ENCODE measurements around the gene TGFB2. TPM values are rescaled to one million over a fixed set of nuclear protein-coding genes. Genes with fewer than 3 reads are reported as not detected.

The TGFB2 gene
- total RNA-seq, 4 donors from 2014 or later, result 0.38 to 6.8 (median 2.4) TPM

DNA sequence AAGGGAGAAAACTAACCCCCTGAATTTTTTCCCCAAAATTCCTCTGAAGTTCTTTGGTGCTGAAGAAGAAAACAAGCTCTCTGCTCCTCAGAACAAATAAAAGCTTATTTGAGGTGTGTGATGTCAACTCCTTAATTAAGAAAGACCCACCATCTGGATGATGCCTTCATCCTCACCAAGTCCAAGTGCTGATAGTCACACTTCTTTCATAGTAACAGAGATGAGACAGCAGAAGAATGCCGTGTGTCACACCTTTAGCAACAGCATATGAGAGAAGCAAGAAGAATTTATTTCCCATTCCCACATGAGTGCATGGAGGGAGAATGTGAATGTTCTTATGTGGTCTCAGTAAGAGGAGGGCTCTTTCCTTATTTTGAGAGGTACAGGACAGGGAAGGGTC, 91.2 kb downstream of the TGFB2 start:
- TF ChIP-seq, protein P1, sequence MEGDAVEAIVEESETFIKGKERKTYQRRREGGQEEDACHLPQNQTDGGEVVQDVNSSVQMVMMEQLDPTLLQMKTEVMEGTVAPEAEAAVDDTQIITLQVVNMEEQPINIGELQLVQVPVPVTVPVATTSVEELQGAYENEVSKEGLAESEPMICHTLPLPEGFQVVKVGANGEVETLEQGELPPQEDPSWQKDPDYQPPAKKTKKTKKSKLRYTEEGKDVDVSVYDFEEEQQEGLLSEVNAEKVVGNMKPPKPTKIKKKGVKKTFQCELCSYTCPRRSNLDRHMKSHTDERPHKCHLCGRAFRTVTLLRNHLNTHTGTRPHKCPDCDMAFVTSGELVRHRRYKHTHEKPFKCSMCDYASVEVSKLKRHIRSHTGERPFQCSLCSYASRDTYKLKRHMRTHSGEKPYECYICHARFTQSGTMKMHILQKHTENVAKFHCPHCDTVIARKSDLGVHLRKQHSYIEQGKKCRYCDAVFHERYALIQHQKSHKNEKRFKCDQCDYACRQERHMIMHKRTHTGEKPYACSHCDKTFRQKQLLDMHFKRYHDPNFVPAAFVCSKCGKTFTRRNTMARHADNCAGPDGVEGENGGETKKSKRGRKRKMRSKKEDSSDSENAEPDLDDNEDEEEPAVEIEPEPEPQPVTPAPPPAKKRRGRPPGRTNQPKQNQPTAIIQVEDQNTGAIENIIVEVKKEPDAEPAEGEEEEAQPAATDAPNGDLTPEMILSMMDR (IDR thresholded peaks at IDR 0.05; ENCODE audit: low read depth), result no peak

DNA sequence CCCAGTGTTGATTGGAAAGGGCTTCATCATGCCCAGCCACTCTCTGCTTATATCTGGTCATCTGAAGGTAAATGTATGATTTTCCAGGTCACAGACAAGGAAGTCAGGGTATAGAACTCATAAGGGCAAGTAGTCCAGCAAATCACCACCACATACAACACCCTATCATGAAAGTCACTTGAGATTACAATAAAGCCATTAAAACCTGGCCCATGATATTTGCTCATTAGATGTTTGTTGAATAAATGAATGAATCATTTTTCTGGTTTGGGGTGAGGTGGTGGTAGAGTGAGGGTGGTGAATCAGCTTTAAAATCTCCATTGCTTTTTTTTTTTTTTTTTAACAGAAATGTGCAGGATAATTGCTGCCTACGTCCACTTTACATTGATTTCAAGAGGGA, 91.9 kb downstream of the TGFB2 start:
- TF ChIP-seq, protein P1 (IDR thresholded peaks at IDR 0.05; ENCODE audit: low read depth), result no peak

DNA sequence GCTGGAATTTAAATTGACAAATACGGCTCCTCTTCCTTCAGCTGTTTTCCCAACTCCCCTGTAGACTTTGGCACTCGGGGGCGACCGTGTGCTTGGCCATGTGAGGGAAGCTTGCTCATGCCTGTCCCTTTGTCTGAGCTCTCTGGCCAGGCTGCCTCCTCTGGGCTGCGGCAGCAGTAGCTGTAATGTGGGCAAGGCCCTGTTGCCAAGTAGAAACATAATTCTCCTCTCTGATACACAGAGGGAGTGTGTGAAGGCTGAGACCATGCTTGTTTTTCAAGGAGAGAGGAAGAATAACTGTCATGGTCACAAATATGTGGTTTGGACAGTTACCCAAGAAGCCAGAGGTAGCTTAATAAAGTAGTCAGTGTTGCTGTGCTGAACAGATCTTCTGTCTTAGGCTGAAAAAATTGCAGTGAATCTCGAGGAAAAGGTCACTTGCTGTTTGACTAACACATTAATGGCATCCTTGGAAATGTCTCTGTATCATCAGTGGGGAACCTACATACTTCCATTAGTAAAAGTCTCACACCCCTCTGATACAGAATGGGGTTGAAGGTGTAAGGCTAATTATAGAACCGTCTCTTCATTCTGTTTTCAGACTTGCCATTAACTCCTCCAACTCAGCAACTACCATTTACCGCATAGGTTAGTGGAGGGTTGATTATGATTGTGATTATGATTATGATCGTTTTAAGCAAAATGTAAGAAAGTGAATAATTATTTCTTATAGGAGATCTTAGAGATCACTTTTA, 94.6 kb downstream of the TGFB2 start:
- TF ChIP-seq, protein P1 (IDR thresholded peaks at IDR 0.05; ENCODE audit: low read depth), result no peak

DNA sequence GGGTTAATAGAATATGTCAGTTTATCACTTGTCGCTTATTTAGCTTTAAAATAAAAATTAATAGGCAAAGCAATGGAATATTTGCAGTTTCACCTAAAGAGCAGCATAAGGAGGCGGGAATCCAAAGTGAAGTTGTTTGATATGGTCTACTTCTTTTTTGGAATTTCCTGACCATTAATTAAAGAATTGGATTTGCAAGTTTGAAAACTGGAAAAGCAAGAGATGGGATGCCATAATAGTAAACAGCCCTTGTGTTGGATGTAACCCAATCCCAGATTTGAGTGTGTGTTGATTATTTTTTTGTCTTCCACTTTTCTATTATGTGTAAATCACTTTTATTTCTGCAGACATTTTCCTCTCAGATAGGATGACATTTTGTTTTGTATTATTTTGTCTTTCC, 98.1 kb downstream of the TGFB2 start:
- TF ChIP-seq, protein P1 (IDR thresholded peaks at IDR 0.05; ENCODE audit: low read depth), result no peak

DNA sequence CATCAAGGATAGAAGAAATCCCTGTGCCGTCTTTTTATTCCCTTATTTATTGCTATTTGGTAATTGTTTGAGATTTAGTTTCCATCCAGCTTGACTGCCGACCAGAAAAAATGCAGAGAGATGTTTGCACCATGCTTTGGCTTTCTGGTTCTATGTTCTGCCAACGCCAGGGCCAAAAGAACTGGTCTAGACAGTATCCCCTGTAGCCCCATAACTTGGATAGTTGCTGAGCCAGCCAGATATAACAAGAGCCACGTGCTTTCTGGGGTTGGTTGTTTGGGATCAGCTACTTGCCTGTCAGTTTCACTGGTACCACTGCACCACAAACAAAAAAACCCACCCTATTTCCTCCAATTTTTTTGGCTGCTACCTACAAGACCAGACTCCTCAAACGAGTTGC, 99.0 kb downstream of the TGFB2 start:
- TF ChIP-seq, protein P1 (IDR thresholded peaks at IDR 0.05; ENCODE audit: low read depth), result no peak

DNA sequence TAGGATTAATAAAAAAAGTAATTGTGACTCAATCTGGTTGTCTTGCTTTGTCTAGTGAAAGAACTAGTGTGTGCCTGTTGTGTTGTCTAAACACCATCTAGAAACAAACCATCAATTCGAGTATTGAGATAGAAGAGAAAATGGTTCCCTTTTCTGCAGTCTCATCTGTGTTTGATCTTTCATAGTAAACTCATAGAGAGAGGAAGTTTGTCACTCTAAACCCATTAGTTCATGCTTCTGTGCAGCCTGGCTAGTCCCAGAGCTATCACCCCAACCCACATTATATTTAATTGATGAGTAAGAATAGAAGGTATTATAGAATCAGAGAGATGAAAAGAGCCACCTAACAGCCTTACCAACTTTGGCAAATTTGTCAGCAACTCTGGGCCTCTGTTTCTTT, 99.5 kb downstream of the TGFB2 start:
- TF ChIP-seq, protein P1 (IDR thresholded peaks at IDR 0.05; ENCODE audit: low read depth), result no peak

DNA sequence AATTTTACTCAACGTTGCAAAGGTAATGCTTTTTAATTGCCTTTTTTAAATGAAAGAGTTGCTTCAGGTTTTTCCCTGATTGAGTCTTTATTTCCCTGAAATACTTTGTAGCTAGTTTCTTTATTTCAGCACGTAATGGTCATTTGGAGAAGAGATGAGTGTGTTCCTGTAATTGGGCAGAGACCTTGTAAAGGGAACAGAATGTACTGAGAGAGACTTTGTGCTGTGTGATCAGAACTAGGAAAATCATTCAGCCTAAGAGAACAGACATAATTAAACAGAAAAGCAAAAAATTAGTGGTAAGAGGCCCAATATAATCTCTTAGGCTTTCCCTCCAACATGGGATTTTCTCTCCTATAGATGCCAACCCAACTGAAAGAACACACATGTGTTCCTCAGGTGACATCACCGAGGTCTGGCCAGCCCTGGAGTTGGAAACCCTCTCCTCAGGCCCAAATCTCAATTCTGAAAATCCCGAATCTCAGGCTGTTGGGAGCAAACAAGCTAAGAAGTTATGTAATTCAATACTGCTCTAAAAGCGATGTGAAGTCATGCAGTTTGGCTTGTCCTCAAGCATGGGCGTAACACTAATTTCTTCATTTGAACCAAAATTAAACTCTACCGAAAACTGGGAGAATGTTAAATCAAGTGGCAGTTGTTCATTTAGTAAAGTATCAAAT, 102.0 kb downstream of the TGFB2 start:
- TF ChIP-seq, protein P1 (IDR thresholded peaks at IDR 0.05; ENCODE audit: low read depth), result no peak

Data from subcutaneous adipose tissue (tissue), 4 donors.